ENCODE data around the gene MADD. TPM values are rescaled to one million over a fixed set of nuclear protein-coding genes. Genes with fewer than 3 reads are reported as not detected.

Gene MADD
- total and polyA plus RNA-seq, 2 experiments from 2014 or later = 13.4 to 43.8 TPM

DNA sequence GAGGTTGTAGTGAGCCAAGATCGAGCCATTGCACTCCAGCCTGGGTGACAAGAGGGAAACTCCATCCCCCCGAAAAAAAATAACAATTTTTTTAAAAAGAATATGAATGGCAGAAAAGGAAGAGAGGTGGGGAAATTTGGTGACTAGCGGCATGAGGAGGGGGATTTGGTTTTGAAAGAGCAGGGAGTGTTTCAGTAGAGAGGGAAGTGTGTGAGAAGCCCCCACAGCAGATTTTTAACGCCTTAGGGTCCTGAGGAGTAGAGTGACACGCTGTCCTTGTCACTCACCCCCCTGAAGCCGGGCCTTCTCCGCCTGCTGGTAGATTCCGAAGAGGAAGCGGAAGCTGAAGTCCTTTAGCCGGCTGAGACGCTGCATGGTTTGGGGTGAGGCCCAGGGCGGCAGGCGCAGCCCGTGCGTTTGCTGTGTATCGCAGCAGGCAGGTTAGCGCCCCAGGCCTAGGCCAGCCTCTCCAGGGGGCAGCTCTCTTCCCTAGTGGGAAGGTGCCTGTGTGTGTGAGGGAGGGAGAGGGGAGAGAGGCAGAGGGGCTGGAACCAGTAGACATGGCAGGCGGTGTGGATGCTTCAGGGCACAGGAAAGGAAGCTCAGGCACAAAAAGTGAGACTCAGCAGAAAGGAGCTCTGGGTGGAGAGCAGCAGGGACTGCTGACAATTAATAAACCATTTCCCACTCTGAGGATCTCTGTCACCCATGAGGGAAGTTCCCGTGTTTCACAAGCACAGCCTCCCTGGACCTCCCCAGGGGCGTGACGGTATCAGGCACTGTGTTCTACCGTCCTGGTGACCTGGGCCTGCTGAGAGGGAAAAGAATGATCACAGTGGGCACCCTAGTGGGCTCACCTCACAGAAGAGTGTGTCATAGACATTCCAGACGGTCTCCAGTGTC lies 25.2 kb upstream of the MADD start:
- no peaks in the 10 kb centered on the region for H3K9me3 Mint-ChIP-seq
- H3K4me3 Mint-ChIP-seq = no peak overlapping the region
- no peak for ATAC-seq
- H3K36me3 ChIP-seq (ENCODE audit: insufficient read depth) = no peaks in the 10 kb centered on the region
- H3K9me2 ChIP-seq (ENCODE audit: insufficient read depth) = no peaks in the 10 kb centered on the region
- no peak overlapping the region for H3K4me3 ChIP-seq
- H3K27me3 Mint-ChIP-seq (ENCODE audit: insufficient read depth, low read depth, poor library complexity) = peaks cover 22% of the 10 kb centered on the region
- no peak overlapping the region for H3K4me2 ChIP-seq
- peaks cover 10% of the 10 kb centered on the region for H3K4me1 ChIP-seq (ENCODE audit: insufficient read depth)
- no peak overlapping the region for H3K27ac ChIP-seq (ENCODE audit: low read depth)
- peaks cover 10% of the 10 kb centered on the region for H3K4me1 Mint-ChIP-seq
- H3K36me3 Mint-ChIP-seq (ENCODE audit: low read depth) = peaks cover 59% of the 10 kb centered on the region
- no peaks in the 10 kb centered on the region for H4K20me1 ChIP-seq (replicated peaks; ENCODE audit: insufficient read depth)
- H3F3A ChIP-seq (replicated peaks; ENCODE audit: low read depth) = no peaks in the 10 kb centered on the region
- H3K27ac Mint-ChIP-seq = no peak overlapping the region
- DNase-seq (ENCODE audit: low spot score) = no peak
- no peak overlapping the region for H2AFZ ChIP-seq
- H3K27me3 ChIP-seq (ENCODE audit: insufficient read depth) = no peaks in the 10 kb centered on the region
- TF ChIP-seq ETS1 (IDR thresholded peaks at IDR 0.05) (no peak), EZH2 (IDR thresholded peaks at IDR 0.05; ENCODE audit: low read depth, unreplicated experiment) (no peak), EZH2phosphoT487 (IDR thresholded peaks at IDR 0.05; ENCODE audit: unreplicated experiment) (no peak), ZNF331 (CRISPR knock-in tag; IDR thresholded peaks at IDR 0.05; ENCODE audit: low read depth) (no peak), JUNB (IDR thresholded peaks at IDR 0.05; ENCODE audit: unreplicated experiment) (no peak), STAT1 (IDR thresholded peaks at IDR 0.05; ENCODE audit: unreplicated experiment) (no peak), NANOG (IDR thresholded peaks at IDR 0.05; ENCODE audit: borderline replicate concordance) (no peak), POLR2AphosphoS5 (IDR thresholded peaks at IDR 0.05; ENCODE audit: low read depth) (no peak), CREB1 (CRISPR knock-in tag; IDR thresholded peaks at IDR 0.05; ENCODE audit: low read depth) (no peak), ZNF462 (CRISPR knock-in tag; IDR thresholded peaks at IDR 0.05) (no peak)
- TF ChIP-seq, protein P1, sequence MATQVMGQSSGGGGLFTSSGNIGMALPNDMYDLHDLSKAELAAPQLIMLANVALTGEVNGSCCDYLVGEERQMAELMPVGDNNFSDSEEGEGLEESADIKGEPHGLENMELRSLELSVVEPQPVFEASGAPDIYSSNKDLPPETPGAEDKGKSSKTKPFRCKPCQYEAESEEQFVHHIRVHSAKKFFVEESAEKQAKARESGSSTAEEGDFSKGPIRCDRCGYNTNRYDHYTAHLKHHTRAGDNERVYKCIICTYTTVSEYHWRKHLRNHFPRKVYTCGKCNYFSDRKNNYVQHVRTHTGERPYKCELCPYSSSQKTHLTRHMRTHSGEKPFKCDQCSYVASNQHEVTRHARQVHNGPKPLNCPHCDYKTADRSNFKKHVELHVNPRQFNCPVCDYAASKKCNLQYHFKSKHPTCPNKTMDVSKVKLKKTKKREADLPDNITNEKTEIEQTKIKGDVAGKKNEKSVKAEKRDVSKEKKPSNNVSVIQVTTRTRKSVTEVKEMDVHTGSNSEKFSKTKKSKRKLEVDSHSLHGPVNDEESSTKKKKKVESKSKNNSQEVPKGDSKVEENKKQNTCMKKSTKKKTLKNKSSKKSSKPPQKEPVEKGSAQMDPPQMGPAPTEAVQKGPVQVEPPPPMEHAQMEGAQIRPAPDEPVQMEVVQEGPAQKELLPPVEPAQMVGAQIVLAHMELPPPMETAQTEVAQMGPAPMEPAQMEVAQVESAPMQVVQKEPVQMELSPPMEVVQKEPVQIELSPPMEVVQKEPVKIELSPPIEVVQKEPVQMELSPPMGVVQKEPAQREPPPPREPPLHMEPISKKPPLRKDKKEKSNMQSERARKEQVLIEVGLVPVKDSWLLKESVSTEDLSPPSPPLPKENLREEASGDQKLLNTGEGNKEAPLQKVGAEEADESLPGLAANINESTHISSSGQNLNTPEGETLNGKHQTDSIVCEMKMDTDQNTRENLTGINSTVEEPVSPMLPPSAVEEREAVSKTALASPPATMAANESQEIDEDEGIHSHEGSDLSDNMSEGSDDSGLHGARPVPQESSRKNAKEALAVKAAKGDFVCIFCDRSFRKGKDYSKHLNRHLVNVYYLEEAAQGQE (IDR thresholded peaks at IDR 0.05; ENCODE audit: unreplicated experiment) = no peak
- TF ChIP-seq, protein P2, sequence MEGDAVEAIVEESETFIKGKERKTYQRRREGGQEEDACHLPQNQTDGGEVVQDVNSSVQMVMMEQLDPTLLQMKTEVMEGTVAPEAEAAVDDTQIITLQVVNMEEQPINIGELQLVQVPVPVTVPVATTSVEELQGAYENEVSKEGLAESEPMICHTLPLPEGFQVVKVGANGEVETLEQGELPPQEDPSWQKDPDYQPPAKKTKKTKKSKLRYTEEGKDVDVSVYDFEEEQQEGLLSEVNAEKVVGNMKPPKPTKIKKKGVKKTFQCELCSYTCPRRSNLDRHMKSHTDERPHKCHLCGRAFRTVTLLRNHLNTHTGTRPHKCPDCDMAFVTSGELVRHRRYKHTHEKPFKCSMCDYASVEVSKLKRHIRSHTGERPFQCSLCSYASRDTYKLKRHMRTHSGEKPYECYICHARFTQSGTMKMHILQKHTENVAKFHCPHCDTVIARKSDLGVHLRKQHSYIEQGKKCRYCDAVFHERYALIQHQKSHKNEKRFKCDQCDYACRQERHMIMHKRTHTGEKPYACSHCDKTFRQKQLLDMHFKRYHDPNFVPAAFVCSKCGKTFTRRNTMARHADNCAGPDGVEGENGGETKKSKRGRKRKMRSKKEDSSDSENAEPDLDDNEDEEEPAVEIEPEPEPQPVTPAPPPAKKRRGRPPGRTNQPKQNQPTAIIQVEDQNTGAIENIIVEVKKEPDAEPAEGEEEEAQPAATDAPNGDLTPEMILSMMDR (conservative IDR thresholded peaks at IDR 0.05; ENCODE audit: low read depth in 2 of 2) = no peak
- peaks cover 9% of the 10 kb centered on the region for H3K79me2 ChIP-seq (replicated peaks; ENCODE audit: insufficient read depth)

Data from GM23338 (cell line).